Psoas muscle (tissue), 8 donors: ENCODE data around the gene FAM219A. TPM values are rescaled to one million over a fixed set of nuclear protein-coding genes. Genes with fewer than 3 reads are reported as not detected.

Source experiments
- ATAC-seq, 4 donors: fragments of 200-7000 bp; cut with Tn5 transposase; one replicate each; pipeline ENCODE4 v1.9.1; 2020; ENCODE audit warnings: moderate library complexity in 3 of 4, mild to moderate bottlenecking in 2 of 4
- DNase-seq, 2 donors: peaks; one replicate each; pipeline ENCODE4 v3.0.0-alpha.2; 2020
- H3K27ac ChIP-seq: fragments of 200-600 bp; one replicate; pipeline ENCODE4 v1.8.0; 2022
- H3K27me3 ChIP-seq, 3 donors: fragments of 200-600 bp in 1 of 3; one replicate each; pipeline versions ENCODE4 v1.6.1 to v1.8.0; 2013 to 2022; ENCODE audit warnings: low read length in 2 of 3, mild to moderate bottlenecking in 2 of 3, moderate library complexity in 1 of 3; ENCODE audit not compliant: insufficient read depth in 3 of 3
- H3K36me3 ChIP-seq, 2 donors: fragments of 200-600 bp in 1 of 2; one replicate each; pipeline versions ENCODE4 v1.6.1 to v1.8.0; 2013 to 2022; ENCODE audit warnings: low read depth in 1 of 2, mild to moderate bottlenecking in 1 of 2, moderate library complexity in 1 of 2; ENCODE audit not compliant: insufficient read depth in 1 of 2
- H3K4me1 ChIP-seq: fragments of 200-600 bp; one replicate; pipeline ENCODE4 v1.8.0; 2022
- H3K4me3 ChIP-seq: fragments of 200-600 bp; one replicate; pipeline ENCODE4 v1.8.0; 2022; ENCODE audit warnings: mild to moderate bottlenecking
- H3K9me3 ChIP-seq: fragments of 200-600 bp; one replicate; pipeline ENCODE4 v1.8.0; 2022
- WGBS, 3 donors: extraction: QIAGEN DNeasy Blood & Tissue Kit; methylation state at CpG; one replicate each; pipeline versions ENCODE4 v1.1.6 to v1.1.7; 2013; 5-methylcytosine and 5-hydroxymethylcytosine counted together
- intact Hi-C, 2 donors: fragments of 100-400 bp; cut with DNase I; formaldehyde crosslinking; loops; one replicate each; pipeline versions ENCODE4 v1.11.0 to v1.14.2; 2022
- polyA plus RNA-seq, 3 donors: library from polyadenylated mRNA; stranded (reverse); fragments of 200-250 nt; gene quantifications; one replicate each; pipeline ENCODE4 v1.2.3, GENCODE V29; 2013
- total RNA-seq, 4 donors: library from RNA; stranded (reverse); fragmentation: NEBNext Ultra II Directional in 2 of 4; extraction: Animal tissue kit (Norgen Biotek cat#: 25700) in 2 of 4; gene quantifications; one replicate each; pipeline versions ENCODE4 v1.2.1 to v1.2.4, GENCODE V29; 2021 to 2023
- TF ChIP-seq, protein P1 (sequence below): fragments of 200-600 bp; IDR thresholded peaks from one replicate; pipeline ENCODE4 v1.8.0; 2022; ENCODE audit warnings: antibody characterized with exemption
- donor health status: healthy with polysubstance abuse.
- donor health status: DM: no; HTN: no; CAD: no; lungs with moderate emphysema.
- donor health status: Bipolar disorder and iron deficiency.
- donor health status: healthy.
- donor health status: DM: yes; HTN: yes; CAD: no.
- donor health status: DM: no; HTN: no; CAD: no.
- donor health status: DM: no; HTN: no; CAD: no.
- donor health status: DM: yes; HTN: yes; CAD: no.

FAM219A gene
- total and polyA plus RNA-seq, 7 donors: 25.4 to 99.4 (median 36.5) TPM

DNA sequence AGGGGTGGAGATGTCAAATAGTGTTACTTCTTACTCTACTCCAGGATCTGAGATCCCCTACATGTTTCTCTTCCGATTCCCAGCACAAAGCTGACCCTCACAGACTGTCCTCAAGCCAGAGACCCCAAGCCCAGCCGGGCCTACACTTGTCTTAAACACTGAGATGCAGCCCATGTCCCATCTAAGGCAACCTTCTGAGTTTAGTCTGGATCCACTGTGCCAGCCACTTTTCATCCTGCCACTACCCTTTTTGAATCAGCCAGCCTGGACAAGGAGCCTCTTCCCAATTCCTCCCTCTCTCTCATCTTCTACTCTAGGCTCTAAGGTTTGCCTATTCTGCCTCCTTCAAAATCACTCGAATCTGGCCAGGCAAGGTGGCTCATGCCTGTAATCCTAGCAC is 75.5 kb downstream of the FAM219A start:
- H3K36me3 ChIP-seq: no peaks in the 10 kb centered on the region
- no peaks in the 10 kb centered on the region for H3K27me3 ChIP-seq
- H3K4me3 ChIP-seq: no peak overlapping the region
- DNase-seq: no peak
- intact Hi-C loops: no loop called here
- ATAC-seq: no peak
- H3K27ac ChIP-seq: no peak overlapping the region
- peaks cover 10% of the 10 kb centered on the region for H3K4me1 ChIP-seq
- no peaks in the 10 kb centered on the region for H3K9me3 ChIP-seq
- TF ChIP-seq, protein P1, sequence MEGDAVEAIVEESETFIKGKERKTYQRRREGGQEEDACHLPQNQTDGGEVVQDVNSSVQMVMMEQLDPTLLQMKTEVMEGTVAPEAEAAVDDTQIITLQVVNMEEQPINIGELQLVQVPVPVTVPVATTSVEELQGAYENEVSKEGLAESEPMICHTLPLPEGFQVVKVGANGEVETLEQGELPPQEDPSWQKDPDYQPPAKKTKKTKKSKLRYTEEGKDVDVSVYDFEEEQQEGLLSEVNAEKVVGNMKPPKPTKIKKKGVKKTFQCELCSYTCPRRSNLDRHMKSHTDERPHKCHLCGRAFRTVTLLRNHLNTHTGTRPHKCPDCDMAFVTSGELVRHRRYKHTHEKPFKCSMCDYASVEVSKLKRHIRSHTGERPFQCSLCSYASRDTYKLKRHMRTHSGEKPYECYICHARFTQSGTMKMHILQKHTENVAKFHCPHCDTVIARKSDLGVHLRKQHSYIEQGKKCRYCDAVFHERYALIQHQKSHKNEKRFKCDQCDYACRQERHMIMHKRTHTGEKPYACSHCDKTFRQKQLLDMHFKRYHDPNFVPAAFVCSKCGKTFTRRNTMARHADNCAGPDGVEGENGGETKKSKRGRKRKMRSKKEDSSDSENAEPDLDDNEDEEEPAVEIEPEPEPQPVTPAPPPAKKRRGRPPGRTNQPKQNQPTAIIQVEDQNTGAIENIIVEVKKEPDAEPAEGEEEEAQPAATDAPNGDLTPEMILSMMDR: no peak
- 87 to 91% (median 88%) methylated on average over 3 of the region's 3 CpGs for WGBS, 3 donors

DNA sequence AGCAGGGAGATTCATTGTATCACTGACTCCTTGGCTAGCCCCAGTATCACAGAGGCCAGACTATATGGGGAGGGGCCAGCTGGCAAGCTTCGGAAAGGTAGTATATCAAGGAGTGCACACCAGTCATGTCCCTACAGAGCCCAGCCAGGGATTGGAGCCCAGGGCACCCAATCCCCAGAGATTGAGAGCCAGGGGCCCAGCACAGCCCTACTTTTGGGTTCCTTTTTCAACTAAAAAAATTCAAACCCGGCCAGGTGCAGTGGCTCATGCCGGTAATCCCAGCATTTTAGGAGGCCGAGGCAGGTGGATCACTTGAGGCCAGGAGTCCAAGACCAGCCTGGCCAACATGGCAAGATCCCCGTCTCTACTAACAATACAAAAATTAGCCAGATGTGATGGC is 76.3 kb downstream of the FAM219A start:
- no peak overlapping the region for H3K4me3 ChIP-seq
- ATAC-seq: no peak
- H3K27ac ChIP-seq: no peak overlapping the region
- no peaks in the 10 kb centered on the region for H3K36me3 ChIP-seq
- H3K9me3 ChIP-seq: no peaks in the 10 kb centered on the region
- peaks cover 10% of the 10 kb centered on the region for H3K4me1 ChIP-seq
- intact Hi-C loops: no loop called here
- DNase-seq: no peak
- H3K27me3 ChIP-seq: no peaks in the 10 kb centered on the region
- WGBS, 3 donors: 73 to 94% (median 79%) methylated on average over 5 of the region's 5 CpGs
- TF ChIP-seq, protein P1: no peak

DNA sequence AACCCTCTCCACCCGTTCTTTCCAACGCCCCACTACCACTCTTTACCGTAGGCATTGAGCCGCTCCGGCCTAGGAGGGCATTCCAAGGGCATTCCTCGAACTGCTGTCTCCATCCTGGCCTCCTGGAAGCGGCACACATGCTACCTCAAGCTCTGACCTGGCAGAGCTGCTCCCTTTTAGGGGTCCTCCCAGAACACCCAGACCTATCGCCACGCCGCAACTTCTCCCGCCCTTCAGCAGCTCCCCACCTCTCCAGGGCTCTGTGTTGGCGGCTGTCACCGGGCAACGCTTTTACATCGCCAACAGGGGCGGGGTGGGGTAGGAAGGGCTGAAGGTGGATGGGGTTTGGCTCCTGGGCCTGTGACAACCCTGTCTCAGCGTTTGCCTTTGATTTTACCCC is 77.0 kb downstream of the FAM219A start:
- WGBS, 3 donors: 40 to 54% (median 43%) methylated on average over 17 of the region's 17 CpGs
- intact Hi-C loops: no loop called here
- ATAC-seq: no peak

DNA sequence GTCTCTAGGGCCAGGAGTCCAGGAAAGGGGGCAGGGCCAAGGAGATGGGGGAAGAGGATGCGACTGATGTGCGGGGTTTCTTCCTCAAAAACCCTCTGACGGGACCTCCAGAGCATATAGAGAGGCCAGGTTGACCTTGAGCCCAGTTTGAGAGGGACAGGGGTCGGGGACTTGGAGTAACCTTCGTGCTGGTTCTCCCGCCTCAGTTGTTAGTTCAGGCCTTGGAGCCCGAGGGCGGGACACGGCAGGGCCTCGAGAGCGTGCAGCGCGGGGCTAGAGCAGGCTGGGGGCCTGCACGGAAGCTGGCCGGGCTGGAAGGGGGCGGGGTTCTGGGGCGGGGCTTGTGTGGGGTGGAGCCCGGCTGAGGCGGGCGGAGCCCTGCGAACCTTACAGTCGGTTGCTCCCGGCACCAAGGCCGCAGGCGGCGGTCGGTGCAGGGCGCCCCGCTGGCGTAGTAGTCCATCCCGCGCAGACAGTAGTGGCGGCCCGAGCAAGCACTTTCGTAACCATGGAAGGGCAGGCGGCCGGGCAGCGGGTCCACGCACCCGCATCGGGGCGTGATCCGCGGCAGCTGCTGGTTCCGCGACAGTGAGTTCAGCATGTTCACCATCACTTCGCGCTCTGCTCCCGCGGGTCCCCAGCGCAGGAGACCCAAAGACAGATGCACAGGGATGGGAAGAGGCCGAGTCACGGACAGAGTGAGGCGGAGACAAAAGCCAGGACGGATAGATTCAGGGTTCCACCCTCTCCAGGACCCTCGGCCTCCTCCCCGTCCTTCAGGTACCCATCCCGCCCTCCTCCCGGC is 77.7 kb downstream of the FAM219A start:
- 3 to 5% (median 4%) methylated on average over 51 to 59 of the region's 59 CpGs for WGBS, 3 donors
- intact Hi-C loops: no loop called here
- H3K27me3 ChIP-seq: no peaks in the 10 kb centered on the region
- peak; percentile 52 to 71 (median 60) for ATAC-seq
- peak overlapping the region; percentile 21 for H3K27ac ChIP-seq
- peak; percentile 80 to 87 for DNase-seq
- peaks cover 13% of the 10 kb centered on the region for H3K4me1 ChIP-seq
- H3K9me3 ChIP-seq: no peaks in the 10 kb centered on the region
- peak overlapping the region; percentile 78 for H3K4me3 ChIP-seq
- H3K36me3 ChIP-seq: no peaks in the 10 kb centered on the region
- TF ChIP-seq, protein P1: no peak

More for the DNA sequence above, 77.0 kb downstream of the FAM219A start:
- Histone ChIP-seq H3K27me3 (no peaks in the 10 kb centered on the region), H3K9me3 (no peaks in the 10 kb centered on the region), H3K4me3 (peak overlapping the region; percentile 78), H3K27ac (no peak overlapping the region), H3K36me3 (no peaks in the 10 kb centered on the region), H3K4me1 (peaks cover 10% of the 10 kb centered on the region)
- TF ChIP-seq, protein P1: no peak
- peak in 1 of 2 donors; percentile 54 for DNase-seq
